GM12891 (cell line): ENCODE data around the gene GMNN.
"Not testable (repeated sequence)": the region's sequence is repeated elsewhere in the genome, so short reads cannot be mapped to it uniquely, and the experiment has no call there.

Source experiments
- PAX5 ChIP-seq: IDR thresholded peaks from 2 replicates; pipeline ENCODE4 v1.6.1; 2011; ENCODE audit warnings: low read length, moderate library complexity, mild to moderate bottlenecking; ENCODE audit not compliant: insufficient read depth, severe bottlenecking
- POLR2A ChIP-seq: IDR thresholded peaks from 2 replicates; pipeline ENCODE4 v1.6.1; 2011; ENCODE audit warnings: low read depth, low read length, control low read depth

GRCh38 chr6:24750878-24751277 lies 23.9 kb upstream of the GMNN start:
- TF ChIP-seq POLR2A, PAX5: not testable (repeated sequence)
